ENCODE data around the gene BTBD3.

Gene BTBD3

DNA sequence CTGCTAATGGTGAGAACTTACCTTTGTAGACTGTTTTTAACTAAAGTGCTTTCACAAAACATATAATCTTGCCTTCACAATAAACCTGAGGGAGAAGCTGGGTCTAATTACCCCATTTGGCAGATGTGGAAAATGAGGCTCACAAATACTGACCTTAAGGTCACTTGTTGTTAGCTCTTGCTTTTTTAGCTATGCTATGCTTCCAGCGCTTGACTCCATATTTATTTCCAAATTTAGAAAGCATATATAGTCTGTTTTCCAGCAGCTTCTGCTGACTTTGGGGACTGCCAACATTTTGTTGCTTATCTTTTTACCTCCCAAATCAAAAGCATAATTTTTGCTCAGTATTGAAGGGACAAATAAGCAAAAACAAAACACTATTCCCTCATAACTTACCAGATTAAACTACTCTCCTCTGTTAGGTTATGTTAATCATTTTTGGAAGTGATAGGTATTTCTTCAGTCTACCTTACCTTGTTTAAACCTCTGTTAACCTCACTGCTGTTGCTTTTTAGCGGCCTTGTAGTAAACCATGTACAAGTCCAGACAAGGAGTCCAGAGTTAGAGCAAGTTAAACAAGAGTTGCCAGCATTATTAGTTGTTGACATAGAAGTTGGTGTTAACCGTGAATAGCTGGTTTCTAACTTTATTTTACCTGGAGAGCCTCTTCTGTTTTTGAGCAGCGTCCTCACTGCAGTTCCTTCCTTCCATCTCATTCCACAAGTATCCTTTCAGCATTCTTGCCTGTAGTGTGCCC lies 4.9 kb upstream of the BTBD3 start:
- FAIRE-seq (no peak), DNase-seq (ENCODE audit: low spot score) (no peak)

DNA sequence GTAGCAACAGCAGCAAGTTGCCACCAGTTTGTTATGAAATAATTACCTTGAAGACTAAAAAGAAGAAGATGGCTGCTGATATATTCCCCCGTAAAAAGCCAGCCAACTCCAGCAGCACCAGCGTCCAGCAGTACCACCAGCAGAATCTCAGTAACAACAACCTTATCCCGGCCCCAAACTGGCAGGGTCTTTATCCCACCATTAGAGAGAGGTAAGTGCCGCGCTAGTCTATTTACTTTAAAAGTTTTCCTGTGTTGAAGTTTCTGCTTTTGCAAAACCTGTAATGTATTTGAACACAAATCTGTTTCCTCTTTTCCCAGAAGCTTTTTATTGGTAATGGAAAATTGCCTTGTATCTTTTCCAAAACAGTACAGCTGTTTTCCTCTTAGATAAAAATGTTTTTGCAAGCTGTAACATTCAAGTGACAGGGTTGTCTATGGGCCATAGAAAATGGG lies 725 bp downstream of the BTBD3 start:
- DNase-seq (ENCODE audit: low spot score) (no peak), FAIRE-seq (no peak)

DNA sequence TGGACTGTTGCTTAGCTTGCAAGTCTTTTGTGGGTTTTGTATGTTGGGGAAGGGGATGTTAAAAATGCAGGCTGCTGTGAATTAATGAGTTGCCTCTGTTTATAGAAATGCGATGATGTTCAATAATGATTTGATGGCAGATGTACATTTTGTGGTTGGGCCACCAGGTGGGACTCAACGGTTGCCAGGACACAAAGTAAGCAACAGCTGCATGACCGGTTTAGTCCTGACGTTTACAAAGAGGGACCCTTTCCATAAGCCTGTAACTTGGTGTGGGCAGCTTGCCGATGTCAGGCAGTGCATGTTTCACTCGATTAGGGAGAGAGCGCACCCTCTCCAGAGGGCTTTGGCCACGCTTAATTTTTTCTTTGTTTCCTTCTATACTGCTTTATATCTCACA lies 1.3 kb downstream of the BTBD3 start:
- FAIRE-seq = no peak
- DNase-seq (ENCODE audit: low spot score) = no peak

- no peak for FAIRE-seq
- no peak for DNase-seq (ENCODE audit: low spot score)
Measured at GRCh38 chr20:11919581-11919980, 1.9 kb downstream of the BTBD3 start.

DNA sequence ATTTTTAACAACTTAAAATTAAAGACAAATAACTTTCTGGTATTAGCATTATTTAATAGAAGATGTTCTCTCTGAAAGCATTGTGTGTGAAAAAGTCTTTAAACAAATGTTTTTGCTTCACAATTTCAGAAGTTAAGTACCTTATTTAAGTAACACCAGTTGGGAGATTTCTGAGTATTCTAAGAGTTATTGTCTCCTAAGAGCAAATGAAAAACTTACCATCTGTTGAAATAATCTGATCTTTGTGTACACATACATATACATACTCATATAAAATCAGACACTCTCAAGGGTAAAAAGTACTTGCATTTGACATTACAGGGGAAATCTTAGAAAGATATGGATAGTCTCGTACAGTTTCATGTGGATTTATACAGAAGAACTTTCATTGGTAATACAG lies 2.4 kb downstream of the BTBD3 start:
- FAIRE-seq (no peak), DNase-seq (ENCODE audit: low spot score) (no peak)

DNA sequence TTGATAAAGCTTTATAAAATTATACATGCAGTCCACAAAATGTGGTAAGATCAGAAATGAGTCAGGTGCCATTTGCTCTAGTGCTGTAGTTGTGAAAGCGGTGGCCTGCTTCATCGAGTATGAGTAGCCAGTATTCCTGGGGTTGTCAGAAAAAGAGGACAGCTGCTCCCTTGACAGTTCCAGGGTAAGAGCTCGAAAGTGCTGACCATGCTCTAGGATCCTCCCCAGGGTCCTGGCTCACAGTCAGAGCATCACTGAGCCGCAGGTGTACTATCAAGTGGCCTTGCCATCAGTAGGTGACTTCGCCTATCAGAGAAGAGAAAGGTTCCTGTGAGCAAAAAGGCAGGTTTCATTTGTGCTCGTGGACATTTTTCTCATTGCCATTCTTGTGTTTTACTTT lies 3.6 kb downstream of the BTBD3 start:
- FAIRE-seq = no peak

DNA sequence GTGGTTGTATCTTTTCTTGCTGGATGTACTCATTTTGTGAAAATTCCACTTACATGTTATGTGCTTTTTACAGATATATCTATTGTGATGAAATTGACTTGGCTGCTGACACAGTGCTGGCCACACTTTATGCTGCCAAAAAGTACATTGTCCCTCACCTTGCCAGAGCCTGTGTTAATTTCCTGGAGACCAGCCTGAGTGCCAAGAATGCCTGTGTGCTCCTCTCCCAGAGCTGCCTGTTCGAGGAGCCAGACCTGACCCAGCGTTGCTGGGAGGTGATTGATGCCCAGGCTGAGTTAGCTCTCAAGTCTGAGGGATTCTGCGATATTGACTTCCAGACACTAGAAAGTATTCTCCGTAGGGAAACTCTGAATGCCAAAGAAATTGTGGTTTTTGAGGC lies 4.9 kb downstream of the BTBD3 start:
- DNase-seq (ENCODE audit: low spot score) (no peak), FAIRE-seq (no peak)

More for the DNA sequence above, 3.6 kb downstream of the BTBD3 start:
- DNase-seq (ENCODE audit: low spot score) = no peak

DNA sequence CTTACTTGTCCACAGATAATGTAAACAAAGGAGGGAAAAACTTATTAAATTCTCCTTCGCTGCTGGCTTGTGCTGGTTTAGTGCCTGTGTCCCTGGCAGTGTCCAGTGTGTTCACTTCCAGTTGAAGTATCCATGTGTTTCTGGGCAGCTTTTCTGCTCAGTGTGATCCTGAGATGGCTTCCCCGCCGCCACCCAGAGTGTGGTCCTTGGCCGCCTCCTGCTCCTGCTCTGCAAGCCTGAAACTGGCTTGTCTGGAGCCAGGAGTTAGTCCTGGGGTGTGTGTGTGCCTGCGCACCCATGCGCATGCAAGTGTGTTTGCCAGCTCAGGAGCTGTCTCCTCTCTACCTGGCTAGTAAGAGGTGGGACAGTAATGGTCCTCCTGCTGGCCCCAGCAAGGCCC lies 7.2 kb downstream of the BTBD3 start:
- DNase-seq (ENCODE audit: low spot score) (no peak), FAIRE-seq (no peak)

DNA sequence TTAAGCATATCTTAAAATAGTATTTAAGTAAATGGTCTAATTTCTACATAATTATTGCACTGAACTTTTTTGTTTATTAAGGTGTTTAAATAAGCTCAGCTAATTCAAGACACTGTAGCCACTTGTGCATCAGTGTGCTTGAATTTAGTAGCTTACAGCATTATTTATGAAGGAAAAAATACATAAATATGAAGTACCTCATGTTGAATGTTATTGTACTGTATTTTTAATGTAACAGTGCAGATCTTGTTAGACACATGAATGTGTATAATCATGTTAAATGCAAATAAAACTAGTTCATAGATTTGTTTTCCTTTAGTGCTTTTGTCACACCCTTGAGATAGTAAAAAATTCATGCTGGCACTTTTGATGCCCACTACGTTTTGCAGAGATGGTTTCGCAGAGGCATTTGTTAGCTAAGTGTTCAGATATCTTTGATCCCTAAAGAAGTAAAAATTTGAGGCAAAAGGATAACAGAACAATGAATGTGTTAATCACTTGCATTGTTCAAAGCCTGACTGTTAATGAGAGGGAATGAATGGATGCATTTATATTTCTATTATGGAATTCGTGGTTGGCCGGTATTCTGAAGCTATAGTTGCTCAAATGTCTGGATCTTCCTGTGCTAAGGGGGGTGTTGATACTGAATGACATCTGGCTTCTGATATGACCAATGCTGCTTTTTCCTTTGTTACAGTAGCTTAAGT lies 8.8 kb downstream of the BTBD3 start:
- FAIRE-seq = no peak
- no peak for DNase-seq (ENCODE audit: low spot score)

DNA sequence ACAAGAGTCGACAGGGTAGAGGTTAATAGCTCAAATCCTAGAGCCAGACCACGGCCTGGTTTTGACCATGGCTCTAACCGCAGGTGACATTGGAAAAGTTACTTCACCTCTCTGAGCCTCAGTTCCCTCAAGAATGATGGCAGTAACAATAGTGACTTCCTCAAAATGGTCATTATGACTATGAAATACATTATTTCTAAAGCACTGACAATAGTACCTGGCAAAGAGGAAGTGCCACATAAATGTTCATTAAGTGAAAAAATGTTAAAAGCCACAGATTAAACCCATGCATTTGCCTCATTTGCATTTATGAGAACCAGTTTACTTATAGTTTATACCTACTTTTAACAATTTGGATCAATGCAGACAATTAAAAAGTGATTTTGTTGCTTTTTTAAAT lies 12.3 kb downstream of the BTBD3 start:
- DNase-seq (ENCODE audit: low spot score) (no peak), FAIRE-seq (no peak)

GRCh38 chr20:11935212-11936154 lies 17.8 kb downstream of the BTBD3 start:
- DNase-seq (ENCODE audit: low spot score) (no peak), FAIRE-seq (no peak)

DNA sequence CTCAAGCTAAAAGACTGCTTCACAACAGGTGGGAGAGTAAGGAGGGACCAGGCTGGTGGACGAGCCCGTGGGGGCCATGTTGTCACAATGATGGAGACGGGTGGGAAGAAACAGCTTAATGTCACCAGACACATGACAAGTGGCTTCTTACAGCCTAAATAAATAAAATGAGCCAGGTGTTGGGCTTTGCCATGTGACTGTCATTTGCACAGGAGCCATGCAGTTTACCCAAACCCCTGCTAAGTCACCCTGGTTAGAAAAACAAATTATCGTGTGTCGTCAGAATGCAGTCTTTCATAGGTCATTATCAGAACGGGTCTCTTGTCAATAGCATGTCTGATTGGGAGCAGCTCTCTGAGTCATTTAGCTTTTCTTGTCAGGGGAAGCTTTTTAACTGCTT lies 18.5 kb downstream of the BTBD3 start:
- FAIRE-seq (no peak), DNase-seq (ENCODE audit: low spot score) (no peak)

DNA sequence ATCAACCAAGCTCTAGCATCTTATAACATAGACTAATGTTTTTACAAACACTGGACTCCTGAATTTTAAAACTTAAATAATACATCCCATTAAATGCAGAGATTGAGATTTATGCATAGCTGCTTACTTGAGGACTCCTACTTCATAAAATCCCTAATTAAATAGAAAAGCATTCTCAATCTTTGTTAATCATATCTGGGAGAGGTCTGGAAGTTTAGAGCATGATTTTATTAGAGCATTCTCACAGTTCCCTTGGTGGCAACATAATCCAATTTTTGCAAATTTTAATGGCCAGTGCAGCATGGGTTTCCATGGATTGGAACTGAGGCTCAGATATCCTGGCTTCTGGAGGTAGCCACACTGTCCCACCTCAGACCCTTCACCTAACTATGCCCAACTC lies 19.5 kb downstream of the BTBD3 start:
- DNase-seq (ENCODE audit: low spot score) = no peak
- FAIRE-seq = no peak

- DNase-seq (ENCODE audit: low spot score) (no peak), FAIRE-seq (no peak)
Measured at GRCh38 chr20:11941593-11942246, 24.0 kb downstream of the BTBD3 start.

DNA sequence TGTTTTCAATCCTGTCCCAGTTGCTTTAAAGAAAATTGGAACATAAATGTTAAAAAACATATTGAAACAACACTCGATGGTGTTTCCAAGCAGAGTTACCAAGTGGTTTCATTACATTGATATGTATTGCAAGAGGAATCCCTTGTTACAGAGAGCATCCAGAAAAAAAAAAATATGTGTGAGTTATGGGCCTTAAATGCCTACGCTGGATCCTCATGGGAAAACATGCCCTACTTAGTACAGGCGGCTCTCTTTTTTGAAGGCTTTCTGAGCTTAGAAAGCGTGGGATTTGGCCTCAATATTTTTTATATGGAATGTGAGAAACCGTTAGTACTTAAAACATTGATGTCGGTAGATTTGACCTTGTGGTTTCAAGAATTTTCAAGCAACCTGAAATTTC lies 26.1 kb downstream of the BTBD3 start:
- no peak for DNase-seq (ENCODE audit: low spot score)
- no peak for FAIRE-seq

DNA sequence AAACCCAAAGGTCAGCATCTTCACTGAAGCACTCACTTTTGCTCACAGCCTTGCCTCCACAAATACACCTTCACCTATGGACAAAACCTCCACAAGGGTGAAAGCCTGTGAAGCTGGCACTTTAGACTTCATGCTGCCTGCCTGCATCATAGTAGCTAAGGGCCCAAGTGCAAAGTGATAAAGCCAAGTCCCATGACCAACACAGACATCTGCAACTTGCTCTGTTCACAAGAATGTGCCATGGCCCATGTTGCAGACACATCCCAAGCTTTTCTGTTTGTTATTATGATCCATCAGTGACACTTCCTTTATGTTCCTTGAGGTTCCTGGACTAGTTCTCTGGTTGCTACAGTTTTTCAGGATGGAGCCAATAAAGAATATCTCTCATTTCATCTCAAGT lies 31.1 kb downstream of the BTBD3 start:
- DNase-seq (ENCODE audit: low spot score) = no peak
- no peak for FAIRE-seq

DNA sequence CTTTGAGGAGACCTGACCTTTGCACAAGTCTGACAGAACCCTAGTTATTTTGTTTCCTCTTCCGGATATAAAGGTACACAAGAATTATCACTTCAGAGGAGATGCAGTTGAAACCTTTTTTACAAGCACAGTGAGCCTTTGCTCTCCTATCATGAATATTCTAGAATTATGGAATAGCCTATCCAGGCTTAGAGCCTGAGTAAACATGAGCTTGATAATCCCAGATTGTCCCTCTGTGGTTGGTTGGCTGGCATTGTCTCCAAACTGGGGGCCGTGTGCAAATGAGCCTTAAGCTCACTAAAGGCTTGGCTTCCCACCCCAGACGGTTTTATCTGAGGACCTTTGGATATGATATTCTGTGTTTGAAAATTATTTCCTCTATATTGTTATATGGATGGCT lies 32.0 kb downstream of the BTBD3 start:
- DNase-seq (ENCODE audit: low spot score) = no peak
- no peak for FAIRE-seq

GRCh38 chr20:11951696-11952095 lies 34.0 kb downstream of the BTBD3 start:
- DNase-seq (ENCODE audit: low spot score) (no peak), FAIRE-seq (no peak)

GRCh38 chr20:11952639-11953038 lies 34.9 kb downstream of the BTBD3 start:
- DNase-seq (ENCODE audit: low spot score) (no peak), FAIRE-seq (no peak)

DNA sequence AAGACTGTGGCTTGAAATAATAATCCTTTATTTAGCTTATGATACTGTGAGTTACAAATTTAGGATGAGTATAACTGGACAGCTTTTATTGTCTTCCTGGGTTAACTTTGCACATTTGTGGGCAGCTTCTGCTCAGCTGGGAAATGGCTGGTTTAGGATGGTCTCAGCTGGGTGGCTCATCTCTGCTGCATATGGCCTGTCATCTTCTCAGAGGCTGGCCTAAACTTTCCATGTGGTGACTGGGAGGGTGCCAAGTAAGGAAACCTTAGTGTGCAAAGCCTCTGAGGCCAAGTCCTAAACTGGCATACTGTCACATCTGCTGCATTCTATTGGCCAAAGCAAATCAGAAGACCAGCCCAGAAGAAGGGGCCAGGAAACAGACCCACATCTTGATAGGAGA lies 40.2 kb downstream of the BTBD3 start:
- DNase-seq (ENCODE audit: low spot score) = no peak
- no peak for FAIRE-seq

DNA sequence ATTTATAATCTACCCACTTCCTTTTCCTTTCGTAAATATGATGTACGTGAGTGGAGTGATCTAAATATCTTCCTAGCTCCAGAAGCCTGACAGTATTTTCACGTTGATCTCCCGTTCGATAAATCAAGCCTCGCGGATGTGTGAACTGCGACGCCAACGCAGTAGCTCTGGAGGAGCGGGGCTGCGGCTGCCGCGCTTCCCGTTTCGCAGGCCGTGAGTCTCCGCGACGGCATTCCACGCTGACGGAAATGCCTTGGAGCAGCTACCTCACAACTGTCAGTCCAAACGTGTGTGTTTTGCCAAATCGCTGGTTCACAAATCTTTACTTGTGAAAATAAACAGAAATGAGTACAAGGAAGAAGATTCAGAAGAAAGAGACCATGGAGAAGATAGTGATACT lies 41.2 kb downstream of the BTBD3 start:
- FAIRE-seq = no peak
- no peak for DNase-seq (ENCODE audit: low spot score)

Measured in RCC 7860 (cell line).